ENCODE data around the gene PAGR1.

DNA sequence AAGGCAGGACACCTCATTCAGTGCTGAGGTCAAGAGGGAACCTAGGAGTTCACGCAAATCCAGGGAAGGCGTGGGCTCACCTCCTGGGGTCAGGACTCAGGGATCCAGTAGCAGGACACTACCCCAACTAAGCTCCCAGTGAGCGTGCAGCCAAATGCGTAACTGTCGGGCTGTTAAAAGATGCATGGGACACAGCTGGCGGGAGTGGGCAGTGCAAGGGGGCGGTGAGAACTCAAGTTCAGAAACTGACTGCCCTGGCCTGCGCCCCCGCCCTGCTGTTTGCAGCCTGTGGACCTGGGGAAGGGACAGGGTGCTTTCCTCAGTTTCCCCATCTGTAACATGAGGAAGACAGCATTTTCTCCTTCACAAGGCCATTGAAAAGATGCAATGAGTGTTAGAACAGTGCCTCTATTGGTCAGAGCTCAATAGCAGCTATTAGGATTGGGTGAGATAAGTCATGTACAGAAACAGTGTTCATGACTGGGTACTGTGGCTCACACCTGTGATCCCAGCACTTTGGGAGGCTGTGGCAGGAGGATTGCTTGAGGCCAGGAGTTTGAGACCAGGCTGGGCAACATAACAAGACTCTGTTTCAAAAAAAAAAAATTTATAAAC, 26.9 kb downstream of the PAGR1 start:
- TF ChIP-seq, protein P1, sequence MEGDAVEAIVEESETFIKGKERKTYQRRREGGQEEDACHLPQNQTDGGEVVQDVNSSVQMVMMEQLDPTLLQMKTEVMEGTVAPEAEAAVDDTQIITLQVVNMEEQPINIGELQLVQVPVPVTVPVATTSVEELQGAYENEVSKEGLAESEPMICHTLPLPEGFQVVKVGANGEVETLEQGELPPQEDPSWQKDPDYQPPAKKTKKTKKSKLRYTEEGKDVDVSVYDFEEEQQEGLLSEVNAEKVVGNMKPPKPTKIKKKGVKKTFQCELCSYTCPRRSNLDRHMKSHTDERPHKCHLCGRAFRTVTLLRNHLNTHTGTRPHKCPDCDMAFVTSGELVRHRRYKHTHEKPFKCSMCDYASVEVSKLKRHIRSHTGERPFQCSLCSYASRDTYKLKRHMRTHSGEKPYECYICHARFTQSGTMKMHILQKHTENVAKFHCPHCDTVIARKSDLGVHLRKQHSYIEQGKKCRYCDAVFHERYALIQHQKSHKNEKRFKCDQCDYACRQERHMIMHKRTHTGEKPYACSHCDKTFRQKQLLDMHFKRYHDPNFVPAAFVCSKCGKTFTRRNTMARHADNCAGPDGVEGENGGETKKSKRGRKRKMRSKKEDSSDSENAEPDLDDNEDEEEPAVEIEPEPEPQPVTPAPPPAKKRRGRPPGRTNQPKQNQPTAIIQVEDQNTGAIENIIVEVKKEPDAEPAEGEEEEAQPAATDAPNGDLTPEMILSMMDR (IDR thresholded peaks at IDR 0.05; ENCODE audit: control extremely low read depth in 1 of 3, insufficient read depth in 1 of 3, low read depth in 1 of 3, low read length in 3 of 3) = peak in 1 of 3 experiments; percentile 19; a peak in 1 of 4 replicates
- TF ChIP-seq POLR2A (IDR thresholded peaks at IDR 0.05; ENCODE audit: control extremely low read depth in 1 of 2, low read depth in 2 of 2, low read length in 2 of 2) (no peak), EP300 (IDR thresholded peaks at IDR 0.05; ENCODE audit: borderline replicate concordance in 1 of 2, low read depth in 2 of 2, low read length in 2 of 2) (no peak), GABPA (IDR thresholded peaks at IDR 0.05; ENCODE audit: borderline replicate concordance, insufficient read depth, low read length) (no peak), EZH2 (IDR thresholded peaks at IDR 0.05; ENCODE audit: low read depth, low read length, severe bottlenecking) (no peak), RAD21 (IDR thresholded peaks at IDR 0.05 in 1 of 2, conservative IDR thresholded peaks at IDR 0.05 in 1 of 2; ENCODE audit: low read depth in 2 of 2, low read length in 2 of 2) (no peak), ZNF274 (IDR thresholded peaks at IDR 0.05; ENCODE audit: borderline replicate concordance, extremely low read depth, low read length) (no peak), MAFK (IDR thresholded peaks at IDR 0.05; ENCODE audit: low read depth, low read length) (no peak), ASH2L (IDR thresholded peaks at IDR 0.05; ENCODE audit: low read length) (no peak), CHD2 (IDR thresholded peaks at IDR 0.05; ENCODE audit: low read length) (no peak)
- TF ChIP-seq, protein P2, sequence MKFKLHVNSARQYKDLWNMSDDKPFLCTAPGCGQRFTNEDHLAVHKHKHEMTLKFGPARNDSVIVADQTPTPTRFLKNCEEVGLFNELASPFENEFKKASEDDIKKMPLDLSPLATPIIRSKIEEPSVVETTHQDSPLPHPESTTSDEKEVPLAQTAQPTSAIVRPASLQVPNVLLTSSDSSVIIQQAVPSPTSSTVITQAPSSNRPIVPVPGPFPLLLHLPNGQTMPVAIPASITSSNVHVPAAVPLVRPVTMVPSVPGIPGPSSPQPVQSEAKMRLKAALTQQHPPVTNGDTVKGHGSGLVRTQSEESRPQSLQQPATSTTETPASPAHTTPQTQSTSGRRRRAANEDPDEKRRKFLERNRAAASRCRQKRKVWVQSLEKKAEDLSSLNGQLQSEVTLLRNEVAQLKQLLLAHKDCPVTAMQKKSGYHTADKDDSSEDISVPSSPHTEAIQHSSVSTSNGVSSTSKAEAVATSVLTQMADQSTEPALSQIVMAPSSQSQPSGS (IDR thresholded peaks at IDR 0.05; ENCODE audit: low read length) = no peak
